Stimulated activated CD8-positive, alpha-beta memory T cell treated with anti-CD3 and anti-CD28 coated beads, Interleukin-15, amount 100 ng/mL, for 4 hours (primary cell): Measurements from ENCODE around the gene TBX10.
"Not testable (repeated sequence)": the region's sequence is repeated elsewhere in the genome, so short reads cannot be mapped to it uniquely, and the experiment has no call there.

Experiments
- DNase-seq, 2 donors: peaks; one replicate each; pipeline ENCODE4 v3.0.0-alpha.2; 2020; ENCODE audit warnings: low read depth in 2 of 2

TBX10 gene

GRCh38 chr11:67646535-67647336 lies 7.2 kb upstream of the TBX10 start:
- DNase-seq = no peak

- DNase-seq = no peak
These were observed 6.2 kb upstream of the TBX10 start for GRCh38 chr11:67645521-67646461.

GRCh38 chr11:67644472-67645418 lies 5.2 kb upstream of the TBX10 start:
- no peak for DNase-seq

- DNase-seq = no peak
These were observed 4.5 kb upstream of the TBX10 start for GRCh38 chr11:67644042-67644441.

- no peak for DNase-seq
These were observed 2.9 kb upstream of the TBX10 start for GRCh38 chr11:67642173-67643120.

- DNase-seq = no peak
These were observed 2.0 kb upstream of the TBX10 start for GRCh38 chr11:67641338-67642172.

GRCh38 chr11:67640758-67641337 lies 1.3 kb upstream of the TBX10 start:
- DNase-seq = no peak

- peak in 1 of 2 donors; percentile 30 for DNase-seq
These were observed 626 bp upstream of the TBX10 start for GRCh38 chr11:67640021-67640757.

- DNase-seq = no peak
These were observed 777 bp downstream of the TBX10 start for GRCh38 chr11:67638535-67639437.

GRCh38 chr11:67637441-67637840 lies 2.1 kb downstream of the TBX10 start:
- not testable (repeated sequence) for DNase-seq

GRCh38 chr11:67636962-67637361 lies 2.6 kb downstream of the TBX10 start:
- DNase-seq = no peak

- DNase-seq = no peak
These were observed 4.4 kb downstream of the TBX10 start for GRCh38 chr11:67635231-67635521.

GRCh38 chr11:67634366-67635230 lies 5.0 kb downstream of the TBX10 start:
- no peak for DNase-seq

- DNase-seq = no peak
These were observed 5.7 kb downstream of the TBX10 start for GRCh38 chr11:67633758-67634365.

- no peak for DNase-seq
These were observed 6.4 kb downstream of the TBX10 start for GRCh38 chr11:67632982-67633755.
